Kidney tubule cell (primary cell): ENCODE results near the gene ZFPM1.

ENCODE experiments used
- DNase-seq: peaks from one replicate; pipeline ENCODE4 v3.0.0-alpha.2; 2018; ENCODE audit warnings: low spot score

Gene ZFPM1

DNA sequence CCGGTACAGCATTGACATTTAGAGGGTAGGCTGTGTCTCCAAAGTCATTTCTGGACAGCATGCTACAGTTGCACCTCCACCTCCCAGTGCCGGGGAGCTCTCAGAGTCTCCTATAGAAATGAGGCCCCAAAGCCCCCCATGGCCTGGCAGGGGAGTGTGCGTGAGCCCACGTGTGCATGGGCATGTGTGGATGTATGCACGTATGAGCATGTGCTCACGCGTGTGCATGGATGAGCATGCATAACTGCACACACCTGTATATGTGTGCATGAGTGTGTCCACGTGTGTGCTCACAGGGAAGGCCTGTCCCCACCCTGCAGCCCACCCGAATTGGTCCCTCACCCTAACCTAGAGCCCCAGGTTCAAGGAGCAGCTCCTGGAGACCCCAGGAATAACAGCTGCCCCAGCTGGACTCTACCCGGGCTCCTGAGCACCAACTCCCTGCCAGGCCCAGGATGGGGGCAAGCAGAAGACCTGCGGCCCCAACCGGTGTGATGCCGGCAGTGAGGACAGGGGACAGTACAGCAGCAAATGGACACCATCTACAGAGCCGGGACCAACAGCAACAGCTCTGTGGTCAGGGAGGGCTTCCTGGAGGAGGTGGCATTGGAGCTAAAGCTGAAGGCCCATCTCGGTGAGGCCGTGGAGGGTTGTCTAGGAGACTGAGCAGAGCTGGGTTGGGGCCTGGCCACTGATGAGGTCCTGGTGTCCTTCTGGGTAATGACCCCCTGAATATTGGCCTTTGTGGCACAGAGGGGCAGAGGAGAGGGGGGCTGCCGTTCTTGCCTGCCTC lies 35.2 kb upstream of the ZFPM1 start:
- no peak for DNase-seq

DNA sequence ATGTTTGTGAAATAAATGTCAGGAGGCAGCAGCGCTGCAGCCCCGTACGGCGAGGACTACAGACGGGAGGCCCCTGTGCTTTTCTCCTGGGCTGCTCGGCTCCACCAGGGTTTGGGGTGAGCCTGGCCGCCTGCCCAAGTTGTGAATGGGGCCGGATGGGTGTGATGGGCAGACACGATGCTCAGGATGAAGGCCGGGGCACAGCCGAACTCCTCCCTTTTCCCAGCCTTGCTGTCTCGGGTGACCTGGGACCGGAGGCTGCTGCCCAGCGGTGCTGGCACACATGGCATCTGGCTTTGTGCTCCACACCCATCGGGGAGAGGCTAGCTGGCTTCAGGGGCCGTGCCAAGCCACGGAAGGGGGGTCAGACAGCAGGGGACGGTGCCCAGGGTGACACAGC lies 34.2 kb upstream of the ZFPM1 start:
- DNase-seq: no peak

DNA sequence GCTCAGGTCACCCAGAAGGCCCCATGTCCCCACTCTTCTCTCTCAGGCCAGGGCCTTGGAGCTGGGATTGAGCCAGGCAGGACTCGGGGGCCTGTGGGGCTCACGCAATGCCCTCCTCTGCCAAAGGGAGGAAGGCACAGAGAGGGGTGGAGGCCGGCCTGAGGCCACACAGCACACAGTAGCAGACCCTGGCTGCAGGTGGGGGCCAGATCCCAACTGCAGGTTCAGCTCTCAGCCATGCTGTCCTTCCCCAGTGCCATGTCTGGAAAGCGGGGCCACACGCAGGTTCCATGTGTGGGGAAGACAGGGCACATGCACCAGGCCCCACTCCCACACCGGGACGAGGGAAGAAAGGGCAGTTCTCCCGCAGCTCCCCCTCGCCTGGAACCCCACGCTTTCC lies 33.3 kb upstream of the ZFPM1 start:
- no peak for DNase-seq

DNA sequence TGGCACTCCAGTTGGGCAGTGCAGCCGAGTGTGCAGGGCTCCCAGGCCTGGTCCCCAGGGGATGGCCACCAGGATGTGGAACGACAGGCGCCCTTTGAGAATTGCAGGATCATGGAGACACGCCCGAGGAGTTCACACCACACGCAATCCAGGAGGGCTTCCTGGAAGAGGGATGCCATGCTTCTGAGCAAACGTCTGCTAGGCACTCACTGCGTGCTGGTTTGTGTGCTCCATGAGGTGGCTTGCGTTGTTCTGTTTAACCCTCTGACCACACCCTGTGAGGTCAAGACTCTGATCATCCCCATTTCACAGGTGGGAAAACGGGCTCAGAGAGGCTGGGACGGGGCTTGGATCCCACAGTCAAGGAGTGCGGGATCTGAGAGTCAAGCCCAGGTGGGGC lies 32.6 kb upstream of the ZFPM1 start:
- DNase-seq: no peak

DNA sequence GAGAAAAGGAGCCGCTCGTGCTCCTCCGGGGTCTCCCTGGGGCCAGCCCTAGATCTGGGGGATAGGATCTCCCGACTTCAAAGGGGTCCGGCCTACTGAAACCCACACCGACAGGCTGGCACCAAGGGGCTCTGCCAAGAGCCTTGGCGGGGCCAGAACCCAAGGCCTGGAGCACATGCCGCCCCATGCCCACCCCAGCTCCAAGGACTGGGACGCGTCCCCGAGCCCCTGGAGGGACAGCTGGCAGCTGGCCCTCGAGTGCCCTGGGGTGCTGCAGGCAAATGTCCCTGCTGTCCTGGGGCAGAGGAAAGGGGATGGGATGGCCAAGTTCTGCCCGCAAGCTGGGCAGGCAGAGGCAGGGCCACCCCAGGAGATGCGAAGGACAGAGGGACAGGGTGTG lies 31.8 kb upstream of the ZFPM1 start:
- no peak for DNase-seq

DNA sequence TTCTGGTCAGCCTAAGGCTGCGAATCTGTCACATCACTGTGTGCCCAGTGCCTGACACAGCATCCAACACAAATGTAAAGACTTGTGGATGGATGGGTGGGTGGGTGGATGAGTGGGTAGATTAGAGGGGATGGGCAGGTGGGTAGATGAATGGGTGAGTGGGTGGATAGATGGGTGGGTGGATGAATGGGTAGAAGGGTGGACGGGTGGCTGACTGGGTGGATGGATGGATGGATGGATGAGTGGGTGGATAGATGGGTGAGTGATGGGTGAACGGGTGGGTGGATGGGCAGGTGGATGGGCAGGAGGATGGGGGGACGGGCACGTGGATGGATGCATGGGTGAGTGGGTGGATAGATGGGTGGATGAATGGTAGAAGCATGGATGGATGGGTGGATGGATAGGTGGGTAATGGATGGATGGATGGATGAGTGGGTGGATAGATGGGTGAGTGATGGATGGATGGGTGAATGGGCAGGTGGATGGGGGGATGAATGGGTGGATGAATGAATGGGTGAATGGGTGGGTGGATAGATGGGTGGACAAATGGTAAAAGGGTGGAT lies 31.1 kb upstream of the ZFPM1 start:
- DNase-seq: no peak

DNA sequence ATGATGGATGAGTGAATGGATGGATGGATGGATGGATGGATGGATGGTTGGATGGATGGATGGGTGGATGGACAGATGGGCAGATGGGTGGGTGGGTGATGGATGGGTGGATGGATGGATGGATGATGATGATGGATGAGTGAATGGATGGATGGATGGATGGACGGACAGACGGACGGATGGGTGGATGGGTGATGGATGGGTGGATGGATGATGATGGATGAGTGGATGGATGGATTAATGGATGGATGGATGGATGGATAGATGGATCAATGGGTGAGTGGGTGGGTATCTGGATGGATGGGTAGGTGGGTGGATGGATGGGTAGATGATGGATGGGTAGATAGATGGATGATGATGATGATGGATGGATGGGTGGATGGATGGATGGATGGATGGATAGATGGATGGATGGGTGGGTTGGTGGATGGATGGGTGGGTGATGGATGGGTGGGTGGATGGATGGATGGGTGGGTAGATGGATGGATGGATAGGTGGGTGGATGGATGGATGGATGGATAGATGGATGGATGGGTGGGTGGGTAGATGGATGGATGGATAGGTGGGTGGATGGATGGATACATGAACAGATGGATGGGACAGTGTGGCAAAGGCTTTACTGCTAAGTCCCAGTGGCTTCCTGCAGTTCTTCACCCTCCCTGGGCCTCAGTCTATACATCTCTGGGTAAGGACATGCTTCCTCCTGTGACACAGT lies 30.2 kb upstream of the ZFPM1 start:
- DNase-seq: no peak

DNA sequence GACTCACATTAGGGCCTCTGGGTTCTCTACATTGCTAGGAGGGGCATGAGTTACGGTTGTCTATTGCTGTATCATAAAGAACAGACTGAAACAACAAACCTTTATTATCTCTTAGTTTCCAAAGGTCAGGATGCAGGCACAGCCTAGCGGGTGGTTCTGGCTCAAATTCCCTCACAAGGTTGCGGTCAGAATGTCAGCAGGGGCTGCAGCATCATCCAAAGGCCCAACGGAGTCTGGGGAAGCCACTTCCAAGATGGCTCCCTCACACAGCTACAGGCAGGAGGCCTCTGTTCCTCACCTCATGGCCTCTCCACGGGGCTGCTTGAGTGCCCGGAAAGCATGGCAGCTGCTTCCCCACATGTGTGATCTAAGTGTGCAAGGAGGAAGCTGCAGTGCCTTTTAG lies 29.6 kb upstream of the ZFPM1 start:
- DNase-seq: no peak

DNA sequence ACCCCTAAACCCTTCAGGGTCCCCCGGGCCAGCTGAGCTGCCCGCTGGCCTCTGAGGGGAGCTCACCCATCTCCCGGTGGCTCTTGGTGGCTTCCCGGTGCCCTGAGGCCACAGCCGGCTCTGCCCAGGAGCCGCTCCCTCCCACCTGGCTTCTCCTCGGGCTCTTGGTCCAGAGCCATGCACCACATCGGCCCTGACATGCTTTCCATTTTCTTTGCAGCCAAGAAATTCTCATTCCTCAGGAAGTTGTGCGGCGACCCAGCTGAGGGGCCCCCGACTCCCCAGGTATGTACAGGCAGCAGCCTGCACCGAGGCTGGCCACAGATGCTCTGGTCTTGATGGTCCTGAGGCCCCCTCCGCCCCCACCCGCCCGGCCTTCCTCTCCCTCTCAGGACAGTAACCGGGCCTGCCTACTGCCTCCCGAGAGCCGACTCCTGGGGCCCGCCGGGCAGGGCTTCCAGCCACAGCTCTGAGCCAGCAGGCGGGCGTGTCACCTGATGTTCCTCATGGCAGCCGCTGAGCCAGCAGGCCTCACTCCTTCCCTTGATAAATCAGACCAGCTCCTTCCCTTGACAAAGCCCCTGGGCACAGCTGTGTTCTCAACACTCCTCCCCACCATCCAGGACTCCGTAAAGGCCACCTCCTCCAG lies 28.4 kb upstream of the ZFPM1 start:
- no peak for DNase-seq

DNA sequence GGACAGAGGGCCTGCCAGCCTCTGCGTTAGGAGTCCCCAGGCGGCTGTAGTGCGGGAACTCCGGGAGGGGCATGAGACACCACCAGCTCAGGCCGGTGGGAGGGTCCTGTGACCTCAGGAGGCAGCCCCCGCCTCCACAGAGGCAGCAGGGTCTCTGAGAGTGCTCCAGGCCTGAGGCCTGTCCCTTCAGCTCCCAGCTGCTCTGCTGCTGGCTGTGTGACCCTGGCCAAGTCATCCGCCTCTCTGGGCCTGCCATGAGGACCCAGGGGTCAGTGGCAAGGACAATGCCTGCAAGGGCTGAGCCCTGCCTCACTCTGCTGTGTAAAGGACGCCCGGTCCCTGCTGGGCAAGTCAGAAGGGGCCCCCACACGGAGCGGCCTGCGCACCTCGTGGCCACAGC lies 27.1 kb upstream of the ZFPM1 start:
- no peak for DNase-seq

DNA sequence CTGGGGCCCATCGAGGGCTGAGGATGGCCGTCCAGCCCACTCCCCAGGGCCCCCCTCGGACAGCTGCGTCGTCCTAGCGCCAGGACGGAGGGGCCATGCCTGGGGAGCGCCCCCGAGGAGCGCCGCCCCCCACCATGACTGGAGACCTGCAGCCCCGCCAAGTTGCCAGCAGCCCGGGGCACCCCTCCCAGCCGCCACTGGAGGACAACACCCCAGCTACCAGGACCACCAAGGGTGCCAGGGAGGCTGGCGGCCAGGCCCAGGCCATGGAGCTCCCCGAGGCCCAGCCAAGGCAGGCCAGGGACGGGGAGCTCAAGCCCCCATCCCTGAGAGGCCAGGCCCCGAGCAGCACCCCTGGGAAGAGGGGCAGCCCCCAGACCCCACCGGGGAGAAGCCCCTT lies 25.7 kb upstream of the ZFPM1 start:
- DNase-seq: no peak

DNA sequence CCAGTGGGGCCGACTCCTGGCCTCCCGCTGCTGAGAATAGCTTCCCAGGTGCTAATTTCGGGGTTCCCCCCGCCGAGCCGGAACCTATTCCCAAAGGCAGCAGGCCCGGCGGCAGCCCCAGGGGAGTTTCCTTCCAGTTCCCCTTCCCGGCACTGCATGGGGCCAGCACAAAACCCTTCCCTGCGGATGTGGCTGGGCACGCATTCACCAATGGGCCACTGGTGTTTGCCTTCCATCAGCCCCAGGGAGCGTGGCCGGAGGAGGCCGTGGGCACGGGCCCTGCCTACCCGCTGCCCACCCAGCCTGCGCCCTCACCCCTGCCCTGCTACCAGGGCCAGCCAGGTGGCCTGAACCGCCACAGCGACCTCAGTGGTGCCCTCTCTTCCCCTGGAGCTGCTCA lies 24.9 kb upstream of the ZFPM1 start:
- no peak for DNase-seq

DNA sequence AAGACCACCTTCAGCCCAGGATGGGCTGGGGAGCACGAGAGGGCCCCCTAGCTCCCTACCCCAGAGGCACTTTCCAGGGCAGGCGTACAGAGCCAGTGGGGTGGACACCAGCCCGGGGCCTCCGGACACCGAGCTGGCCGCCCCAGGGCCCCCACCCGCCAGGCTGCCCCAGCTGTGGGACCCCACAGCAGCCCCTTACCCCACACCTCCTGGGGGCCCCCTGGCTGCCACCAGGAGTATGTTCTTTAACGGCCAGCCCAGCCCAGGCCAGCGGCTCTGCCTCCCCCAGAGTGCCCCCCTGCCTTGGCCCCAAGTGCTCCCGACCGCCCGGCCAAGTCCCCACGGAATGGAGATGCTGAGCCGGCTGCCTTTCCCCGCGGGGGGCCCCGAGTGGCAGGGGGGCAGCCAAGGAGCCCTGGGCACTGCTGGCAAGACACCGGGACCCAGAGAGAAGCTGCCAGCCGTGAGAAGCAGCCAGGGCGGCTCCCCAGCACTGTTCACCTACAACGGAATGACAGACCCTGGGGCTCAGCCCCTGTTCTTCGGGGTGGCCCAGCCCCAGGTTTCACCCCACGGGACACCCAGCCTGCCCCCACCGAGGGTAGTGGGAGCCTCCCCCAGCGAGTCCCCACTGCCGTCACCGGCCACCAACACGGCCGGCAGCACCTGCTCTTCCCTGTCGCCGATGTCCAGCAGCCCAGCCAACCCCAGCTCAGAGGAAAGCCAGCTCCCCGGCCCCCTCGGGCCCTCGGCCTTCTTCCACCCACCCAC lies 24.3 kb upstream of the ZFPM1 start:
- no peak for DNase-seq

DNA sequence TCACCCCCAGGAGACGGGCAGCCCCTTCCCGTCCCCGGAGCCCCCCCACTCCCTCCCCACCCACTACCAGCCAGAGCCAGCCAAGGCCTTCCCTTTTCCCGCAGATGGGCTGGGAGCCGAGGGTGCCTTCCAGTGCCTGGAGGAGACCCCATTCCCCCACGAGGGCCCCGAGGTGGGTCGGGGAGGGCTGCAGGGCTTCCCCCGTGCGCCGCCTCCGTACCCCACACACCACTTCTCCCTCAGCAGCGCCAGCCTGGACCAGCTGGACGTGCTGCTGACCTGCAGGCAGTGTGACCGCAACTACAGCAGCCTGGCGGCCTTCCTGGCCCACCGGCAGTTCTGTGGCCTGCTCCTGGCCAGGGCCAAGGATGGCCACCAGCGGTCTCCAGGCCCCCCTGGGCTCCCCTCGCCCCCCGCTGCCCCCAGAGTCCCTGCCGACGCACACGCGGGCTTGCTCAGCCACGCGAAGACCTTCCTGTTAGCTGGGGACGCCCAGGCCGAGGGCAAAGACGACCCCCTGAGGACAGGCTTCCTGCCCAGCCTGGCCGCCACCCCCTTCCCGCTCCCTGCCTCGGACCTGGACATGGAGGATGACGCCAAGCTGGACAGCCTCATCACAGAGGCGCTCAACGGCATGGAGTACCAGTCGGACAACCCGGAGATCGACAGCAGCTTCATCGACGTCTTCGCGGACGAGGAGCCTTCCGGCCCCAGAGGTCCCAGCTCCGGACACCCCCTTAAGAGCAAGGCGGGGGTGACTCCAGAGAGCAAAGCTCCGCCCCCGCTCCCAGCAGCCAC lies 23.5 kb upstream of the ZFPM1 start:
- no peak for DNase-seq

DNA sequence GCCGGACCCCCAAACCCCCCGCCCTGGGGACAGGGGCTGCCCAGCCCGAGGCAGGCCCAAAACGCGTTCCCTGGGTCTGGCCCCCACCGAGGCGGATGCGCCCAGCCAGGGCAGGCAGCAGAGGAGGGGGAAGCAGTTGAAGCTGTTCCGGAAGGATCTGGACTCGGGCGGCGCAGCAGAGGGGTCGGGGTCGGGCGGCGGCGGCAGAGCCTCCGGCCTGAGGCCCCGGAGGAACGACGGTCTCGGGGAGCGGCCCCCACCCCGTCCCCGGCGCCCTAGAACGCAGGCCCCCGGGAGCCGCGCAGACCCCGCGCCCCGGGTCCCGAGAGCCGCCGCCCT lies 22.9 kb upstream of the ZFPM1 start:
- no peak for DNase-seq

DNA sequence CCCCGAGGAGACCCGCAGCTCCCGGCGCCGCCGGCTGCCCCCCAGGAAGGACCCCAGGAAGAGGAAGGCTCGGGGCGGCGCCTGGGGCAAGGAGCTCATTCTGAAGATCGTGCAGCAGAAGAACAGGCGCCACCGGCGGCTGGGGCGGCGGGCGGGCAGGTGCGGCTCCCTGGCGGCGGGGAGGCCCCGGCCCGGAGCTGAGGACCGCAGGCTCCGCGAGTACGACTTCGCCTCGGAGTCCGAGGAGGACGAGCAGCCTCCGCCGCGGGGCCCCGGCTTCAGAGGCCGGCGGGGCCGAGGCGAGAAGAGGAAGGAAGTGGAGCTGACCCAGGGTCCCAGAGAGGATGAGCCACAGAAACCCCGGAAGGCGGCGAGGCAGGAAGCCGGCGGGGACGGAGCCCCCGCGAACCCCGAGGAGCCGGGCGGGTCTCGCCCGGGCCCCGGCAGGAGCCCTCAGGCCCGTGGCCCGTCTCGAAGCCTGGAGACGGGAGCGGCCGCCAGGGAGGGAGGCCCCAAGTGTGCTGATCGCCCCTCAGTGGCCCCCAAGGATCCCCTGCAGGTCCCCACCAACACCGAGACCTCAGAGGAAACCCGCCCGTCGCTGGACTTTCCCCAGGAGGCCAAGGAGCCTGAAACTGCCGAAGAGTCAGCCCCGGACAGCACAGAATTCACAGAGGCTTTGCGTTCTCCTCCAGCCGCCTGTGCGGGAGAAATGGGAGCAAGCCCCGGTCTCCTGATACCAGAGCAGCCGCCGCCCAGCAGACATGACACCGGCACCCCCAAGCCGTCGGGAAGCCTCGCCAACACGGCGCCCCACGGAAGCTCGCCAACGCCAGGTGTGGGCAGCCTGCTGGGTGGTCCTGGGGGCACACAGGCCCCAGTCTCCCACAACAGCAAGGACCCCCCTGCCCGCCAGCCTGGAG lies 22.3 kb upstream of the ZFPM1 start:
- peak; percentile 24 for DNase-seq

DNA sequence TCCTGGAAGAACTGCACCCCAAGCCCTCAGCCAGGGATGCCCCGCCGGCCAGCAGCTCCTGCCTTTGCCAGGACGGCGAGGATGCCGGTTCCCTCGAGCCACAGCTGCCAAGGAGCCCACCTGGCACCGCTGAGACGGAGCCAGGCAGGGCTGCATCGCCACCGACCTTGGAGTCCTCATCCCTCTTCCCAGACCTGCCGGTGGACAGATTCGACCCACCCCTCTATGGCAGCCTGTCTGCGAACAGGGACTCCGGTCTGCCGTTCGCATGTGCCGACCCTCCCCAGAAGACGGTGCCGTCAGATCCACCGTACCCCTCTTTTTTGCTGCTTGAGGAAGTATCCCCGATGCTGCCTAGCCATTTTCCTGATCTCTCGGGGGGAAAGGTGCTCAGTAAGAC lies 21.4 kb upstream of the ZFPM1 start:
- no peak for DNase-seq

DNA sequence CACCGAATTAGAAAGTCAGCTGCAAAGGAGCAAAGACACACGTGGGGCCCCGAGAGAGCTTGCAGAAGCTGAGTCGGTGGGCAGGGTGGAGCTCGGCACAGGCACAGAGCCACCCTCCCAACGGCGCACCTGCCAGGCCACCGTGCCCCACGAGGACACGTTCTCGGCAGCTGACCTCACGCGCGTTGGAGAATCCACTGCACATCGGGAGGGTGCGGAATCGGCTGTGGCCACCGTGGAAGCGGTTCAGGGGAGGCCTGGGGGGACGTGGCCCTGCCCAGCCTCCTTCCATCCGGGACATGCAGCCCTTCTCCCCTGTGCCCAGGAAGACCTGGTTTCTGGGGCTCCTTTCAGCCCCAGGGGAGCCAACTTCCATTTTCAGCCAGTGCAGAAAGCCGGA lies 20.9 kb upstream of the ZFPM1 start:
- DNase-seq: no peak

DNA sequence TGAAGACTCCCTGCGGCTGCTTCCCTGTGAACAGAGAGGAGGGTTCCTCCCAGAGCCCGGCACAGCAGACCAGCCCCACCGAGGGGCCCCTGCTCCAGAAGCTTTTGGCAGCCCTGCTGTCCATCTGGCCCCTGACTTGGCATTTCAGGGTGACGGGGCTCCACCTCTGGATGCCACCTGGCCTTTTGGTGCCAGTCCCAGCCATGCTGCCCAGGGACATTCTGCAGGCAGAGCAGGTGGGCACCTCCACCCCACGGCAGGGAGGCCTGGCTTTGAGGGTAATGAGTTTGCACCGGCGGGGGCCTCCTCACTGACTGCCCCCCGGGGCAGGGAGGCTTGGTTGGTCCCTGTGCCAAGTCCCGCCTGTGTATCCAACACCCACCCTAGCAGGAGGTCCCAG lies 20.3 kb upstream of the ZFPM1 start:
- no peak for DNase-seq

DNA sequence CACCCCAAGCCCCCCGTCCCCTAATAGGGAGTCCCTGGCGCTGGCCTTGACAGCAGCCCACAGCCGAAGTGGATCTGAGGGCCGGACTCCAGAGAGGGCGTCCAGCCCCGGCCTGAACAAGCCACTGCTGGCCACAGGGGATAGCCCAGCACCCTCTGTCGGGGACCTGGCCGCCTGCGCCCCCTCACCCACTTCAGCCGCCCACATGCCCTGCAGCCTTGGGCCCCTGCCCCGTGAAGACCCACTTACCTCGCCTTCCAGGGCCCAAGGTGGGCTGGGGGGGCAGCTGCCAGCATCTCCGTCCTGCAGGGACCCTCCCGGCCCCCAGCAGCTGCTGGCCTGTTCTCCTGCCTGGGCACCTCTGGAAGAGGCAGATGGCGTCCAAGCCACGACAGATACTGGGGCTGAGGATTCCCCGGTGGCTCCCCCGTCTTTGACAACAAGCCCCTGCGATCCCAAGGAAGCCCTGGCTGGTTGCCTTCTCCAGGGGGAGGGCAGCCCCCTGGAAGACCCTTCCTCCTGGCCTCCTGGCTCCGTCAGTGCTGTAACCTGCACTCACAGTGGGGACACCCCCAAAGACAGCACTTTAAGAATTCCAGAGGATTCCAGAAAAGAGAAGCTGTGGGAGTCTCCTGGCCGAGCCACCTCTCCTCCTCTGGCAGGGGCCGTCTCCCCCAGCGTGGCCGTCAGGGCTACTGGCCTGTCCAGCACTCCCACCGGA lies 19.3 kb upstream of the ZFPM1 start:
- DNase-seq: no peak
